HFFc6 (cell line): Measurements from ENCODE around the gene KRT72. TPM values are rescaled to one million over a fixed set of nuclear protein-coding genes. Genes with fewer than 3 reads are reported as not detected.

Experiments used
- DNase-seq: peaks from one replicate; pipeline ENCODE4 v3.0.0-alpha.2; 2018
- H3K27ac Mint-ChIP-seq: 2 replicates; pipeline ENCODE4 v1.8.0; 2020; ENCODE audit warnings: mild to moderate bottlenecking, mixed read lengths
- H3K27me3 Mint-ChIP-seq: 2 replicates; pipeline ENCODE4 v1.8.0; 2021; ENCODE audit warnings: mild to moderate bottlenecking, moderate library complexity, mixed read lengths; ENCODE audit not compliant: insufficient read depth
- H3K36me3 Mint-ChIP-seq: 2 replicates; pipeline ENCODE4 v1.8.0; 2021; ENCODE audit warnings: low read depth, mixed read lengths
- H3K4me1 Mint-ChIP-seq: 2 replicates; pipeline ENCODE4 v1.8.0; 2020; ENCODE audit warnings: low read depth, mixed read lengths
- H3K4me3 Mint-ChIP-seq: 2 replicates; pipeline ENCODE4 v1.8.0; 2020; ENCODE audit warnings: mild to moderate bottlenecking, moderate library complexity, mixed read lengths
- H3K9me3 Mint-ChIP-seq: 2 replicates; pipeline ENCODE4 v1.8.0; 2020; ENCODE audit warnings: mild to moderate bottlenecking, mixed read lengths
- total RNA-seq, 6 experiments: library from RNA; stranded (reverse); fragmentation: NEBNext Ultra II Directional; extraction: Animal tissue kit (Norgen Biotek cat#: 25700); gene quantifications; 2 replicates in 1 of 6; 3 replicates in 5 of 6; pipeline ENCODE4 v1.2.3, GENCODE V29; 2021
- TF ChIP-seq, protein P1 (sequence below): fragments of 200-600 bp; sonication (generic); IDR thresholded peaks from 2 replicates; pipeline ENCODE4 v1.5.0; 2021; ENCODE audit warnings: antibody characterized with exemption, mild to moderate bottlenecking

Gene KRT72
- total RNA-seq, 6 experiments from 2014 or later = not detected

- Mint-ChIP-seq H3K36me3 (no peaks in the 10 kb centered on the region), H3K9me3 (no peaks in the 10 kb centered on the region), H3K4me1 (no peaks in the 10 kb centered on the region), H3K27ac (no peak overlapping the region), H3K27me3 (peaks cover 79% of the 10 kb centered on the region), H3K4me3 (no peak overlapping the region)
- TF ChIP-seq, protein P1, sequence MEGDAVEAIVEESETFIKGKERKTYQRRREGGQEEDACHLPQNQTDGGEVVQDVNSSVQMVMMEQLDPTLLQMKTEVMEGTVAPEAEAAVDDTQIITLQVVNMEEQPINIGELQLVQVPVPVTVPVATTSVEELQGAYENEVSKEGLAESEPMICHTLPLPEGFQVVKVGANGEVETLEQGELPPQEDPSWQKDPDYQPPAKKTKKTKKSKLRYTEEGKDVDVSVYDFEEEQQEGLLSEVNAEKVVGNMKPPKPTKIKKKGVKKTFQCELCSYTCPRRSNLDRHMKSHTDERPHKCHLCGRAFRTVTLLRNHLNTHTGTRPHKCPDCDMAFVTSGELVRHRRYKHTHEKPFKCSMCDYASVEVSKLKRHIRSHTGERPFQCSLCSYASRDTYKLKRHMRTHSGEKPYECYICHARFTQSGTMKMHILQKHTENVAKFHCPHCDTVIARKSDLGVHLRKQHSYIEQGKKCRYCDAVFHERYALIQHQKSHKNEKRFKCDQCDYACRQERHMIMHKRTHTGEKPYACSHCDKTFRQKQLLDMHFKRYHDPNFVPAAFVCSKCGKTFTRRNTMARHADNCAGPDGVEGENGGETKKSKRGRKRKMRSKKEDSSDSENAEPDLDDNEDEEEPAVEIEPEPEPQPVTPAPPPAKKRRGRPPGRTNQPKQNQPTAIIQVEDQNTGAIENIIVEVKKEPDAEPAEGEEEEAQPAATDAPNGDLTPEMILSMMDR = no peak
- no peak for DNase-seq
Measured at GRCh38 chr12:52552055-52552454, 49.2 kb downstream of the KRT72 start.

GRCh38 chr12:52551216-52551865 is 49.9 kb downstream of the KRT72 start:
- TF ChIP-seq, protein P1 = no peak
- Mint-ChIP-seq H3K27me3 (peaks cover 78% of the 10 kb centered on the region), H3K9me3 (no peaks in the 10 kb centered on the region), H3K4me1 (no peaks in the 10 kb centered on the region), H3K27ac (no peak overlapping the region), H3K4me3 (no peak overlapping the region), H3K36me3 (no peaks in the 10 kb centered on the region)
- DNase-seq = no peak

GRCh38 chr12:52546126-52546525 is 55.1 kb downstream of the KRT72 start:
- H3K4me3 Mint-ChIP-seq = no peak overlapping the region
- no peak overlapping the region for H3K27ac Mint-ChIP-seq
- peaks cover 47% of the 10 kb centered on the region for H3K27me3 Mint-ChIP-seq
- no peak for DNase-seq
- TF ChIP-seq, protein P1 = no peak
- H3K36me3 Mint-ChIP-seq = no peaks in the 10 kb centered on the region
- H3K9me3 Mint-ChIP-seq = no peaks in the 10 kb centered on the region
- H3K4me1 Mint-ChIP-seq = no peaks in the 10 kb centered on the region; the same call in 1 of the 2 replicates

- H3K4me1 Mint-ChIP-seq = peaks cover 5% of the 10 kb centered on the region
- TF ChIP-seq, protein P1 = peak; percentile 46
- no peaks in the 10 kb centered on the region for H3K9me3 Mint-ChIP-seq
- H3K36me3 Mint-ChIP-seq = no peaks in the 10 kb centered on the region
- peak; percentile 48 for DNase-seq
- H3K4me3 Mint-ChIP-seq = no peak overlapping the region
- peaks cover 32% of the 10 kb centered on the region for H3K27me3 Mint-ChIP-seq
- no peak overlapping the region for H3K27ac Mint-ChIP-seq
Measured at GRCh38 chr12:52543985-52544883, 57.0 kb downstream of the KRT72 start.

DNA sequence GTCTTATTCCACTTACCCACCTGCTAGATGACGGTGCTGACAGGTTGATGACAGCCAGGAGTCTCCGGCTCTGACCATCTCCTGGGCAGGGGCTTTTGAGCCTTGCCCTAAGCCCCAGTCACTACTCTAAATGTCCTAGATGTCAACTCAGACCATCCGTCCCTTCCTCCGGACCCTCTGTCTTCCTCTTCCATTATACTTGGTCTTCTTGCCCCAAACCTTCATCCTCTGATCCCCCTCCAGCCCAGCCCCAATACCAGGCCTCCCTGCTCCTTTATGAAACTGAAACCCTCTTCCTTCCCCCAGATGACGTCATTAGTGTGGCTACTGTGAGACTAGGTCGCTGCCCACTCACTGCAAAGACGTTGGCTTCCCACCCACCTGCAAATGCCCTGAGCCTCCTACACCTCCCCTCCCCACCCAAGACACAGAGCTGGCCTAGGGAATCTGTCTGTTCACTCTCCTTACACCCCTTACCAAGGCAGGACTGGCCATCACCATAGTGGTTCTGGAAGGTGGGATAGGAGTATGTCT is 58.4 kb downstream of the KRT72 start:
- TF ChIP-seq, protein P1 = no peak
- H3K9me3 Mint-ChIP-seq = no peaks in the 10 kb centered on the region
- H3K4me1 Mint-ChIP-seq = peaks cover 14% of the 10 kb centered on the region
- peaks cover 29% of the 10 kb centered on the region for H3K27me3 Mint-ChIP-seq
- no peak for DNase-seq
- H3K36me3 Mint-ChIP-seq = no peaks in the 10 kb centered on the region
- H3K4me3 Mint-ChIP-seq = no peak overlapping the region
- H3K27ac Mint-ChIP-seq = no peak overlapping the region
